ENCODE results near the gene MGAT4C.
"Not testable (repeated sequence)": the region's sequence is repeated elsewhere in the genome, so short reads cannot be mapped to it uniquely, and the experiment has no call there.

Gene MGAT4C

DNA sequence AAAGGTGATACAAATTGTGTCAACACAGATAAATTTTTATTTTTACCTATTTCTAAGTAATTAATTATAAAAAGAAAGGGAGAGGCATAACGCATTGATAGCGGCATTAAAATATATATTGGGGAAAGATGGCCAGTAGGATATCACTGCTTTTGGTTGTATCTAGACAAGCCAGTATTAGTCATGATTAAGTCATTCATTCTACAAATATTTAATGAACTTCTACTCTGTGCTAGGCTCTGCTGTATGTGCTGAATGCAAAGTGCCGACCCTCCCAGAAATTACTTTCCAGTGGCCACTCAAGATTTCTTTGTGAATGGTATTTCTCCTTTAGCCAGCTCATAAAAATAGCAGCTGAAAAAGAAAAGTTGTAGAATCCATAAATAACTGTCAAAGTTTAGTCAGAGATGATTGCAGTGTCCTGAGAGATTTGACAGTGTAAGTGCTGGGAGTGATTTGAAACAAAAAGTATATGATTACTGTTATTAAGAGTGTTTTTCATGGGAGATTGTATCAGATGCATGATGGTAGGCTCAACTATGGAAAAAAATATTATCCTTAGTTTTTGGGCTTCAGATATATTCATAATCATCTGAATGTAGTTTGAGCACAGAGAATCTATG lies 133.2 kb downstream of the MGAT4C start:
- DNase-seq = no peak

DNA sequence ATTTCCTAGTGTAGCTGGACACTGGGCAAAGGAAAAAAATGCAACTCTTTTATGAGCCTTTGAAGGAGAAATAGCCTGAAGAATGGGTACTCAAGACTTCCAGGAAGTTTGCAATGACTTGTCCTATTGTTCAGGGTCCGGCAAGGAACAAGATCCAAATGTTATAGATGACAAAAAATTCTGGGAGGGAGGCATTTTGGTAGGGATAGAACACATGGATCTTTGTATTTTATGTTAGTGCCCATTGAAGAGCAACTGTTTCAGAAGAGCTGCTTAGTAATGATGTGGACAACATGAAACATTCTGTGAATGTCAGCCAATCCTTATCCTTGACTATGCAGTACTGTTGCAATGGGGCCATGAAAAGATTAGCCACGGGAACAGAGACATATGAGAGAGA lies 138.0 kb downstream of the MGAT4C start:
- DNase-seq = no peak

DNA sequence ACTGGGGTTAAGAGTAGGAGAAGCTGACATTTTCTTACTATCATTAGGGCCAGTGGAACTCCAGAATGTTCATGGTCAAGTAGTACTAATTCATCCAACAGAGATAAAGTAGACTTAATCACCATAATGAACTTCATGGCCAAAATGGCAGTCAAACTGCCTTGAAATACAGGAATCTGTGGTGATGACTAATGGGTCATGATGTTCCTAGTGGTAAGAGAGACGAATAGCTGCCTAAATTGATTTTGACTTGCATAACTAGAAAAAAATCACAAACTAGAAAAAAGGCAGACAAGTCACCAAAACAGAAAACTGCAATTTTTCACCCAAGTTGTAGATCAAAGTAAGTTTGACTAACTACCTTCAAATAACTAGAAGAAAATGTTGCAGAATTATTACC lies 138.5 kb downstream of the MGAT4C start:
- DNase-seq = no peak

DNA sequence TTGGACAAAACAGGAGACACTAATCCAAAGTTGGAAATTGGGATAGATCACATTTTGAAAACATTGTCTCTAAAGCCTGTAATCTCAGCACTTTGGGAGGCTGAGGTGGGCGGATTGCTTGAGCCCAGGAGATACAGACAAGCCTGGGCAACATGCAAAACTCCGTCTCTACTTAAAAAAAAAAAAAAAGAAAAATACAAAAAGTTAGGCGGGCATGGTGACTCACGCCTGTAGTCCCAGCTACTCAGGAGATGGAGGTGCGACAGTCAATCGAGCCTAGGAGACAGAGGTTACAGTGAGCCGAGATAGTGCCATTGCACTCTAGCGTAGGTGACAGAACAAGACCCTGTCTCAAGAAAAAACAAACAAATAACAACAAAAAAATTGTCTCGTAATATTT lies 152.1 kb downstream of the MGAT4C start:
- DNase-seq = no peak

DNA sequence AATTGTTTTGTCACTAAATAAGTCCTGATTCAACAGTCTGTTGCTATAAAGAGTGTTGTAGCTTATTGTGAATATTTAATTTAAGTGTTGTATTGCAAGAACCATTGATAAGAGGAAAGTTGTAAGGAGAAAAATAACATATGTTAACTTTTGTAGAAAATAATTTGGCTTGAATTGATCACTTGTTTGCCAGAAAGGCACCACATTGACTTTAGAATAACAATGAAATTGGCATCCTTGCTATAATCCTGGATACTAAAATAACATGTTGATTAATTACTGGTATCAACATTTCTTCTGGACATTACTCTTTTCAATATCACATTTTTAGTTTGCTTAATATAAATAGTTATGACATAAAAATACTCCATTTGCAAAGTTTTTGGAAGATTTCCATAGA lies 159.0 kb downstream of the MGAT4C start:
- no peak for DNase-seq

DNA sequence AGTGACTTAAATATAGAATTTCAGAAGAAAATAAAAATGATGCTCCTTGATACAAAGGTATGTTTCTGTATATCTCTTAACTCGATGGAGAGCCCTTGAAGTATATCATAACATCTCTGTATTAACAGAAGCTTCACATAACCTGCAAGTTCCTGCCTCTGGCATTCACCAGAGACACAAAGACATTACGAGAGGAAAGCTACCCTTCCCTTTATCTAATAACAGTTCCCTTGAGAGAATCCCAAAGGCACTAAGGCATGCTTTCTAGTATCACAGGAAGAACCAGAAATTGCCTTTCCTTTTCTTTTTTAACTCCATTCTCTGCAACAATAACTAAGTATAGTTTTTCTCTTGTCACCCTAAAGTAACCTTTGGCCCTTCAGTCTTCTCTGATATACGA lies 164.5 kb downstream of the MGAT4C start:
- no peak for DNase-seq

DNA sequence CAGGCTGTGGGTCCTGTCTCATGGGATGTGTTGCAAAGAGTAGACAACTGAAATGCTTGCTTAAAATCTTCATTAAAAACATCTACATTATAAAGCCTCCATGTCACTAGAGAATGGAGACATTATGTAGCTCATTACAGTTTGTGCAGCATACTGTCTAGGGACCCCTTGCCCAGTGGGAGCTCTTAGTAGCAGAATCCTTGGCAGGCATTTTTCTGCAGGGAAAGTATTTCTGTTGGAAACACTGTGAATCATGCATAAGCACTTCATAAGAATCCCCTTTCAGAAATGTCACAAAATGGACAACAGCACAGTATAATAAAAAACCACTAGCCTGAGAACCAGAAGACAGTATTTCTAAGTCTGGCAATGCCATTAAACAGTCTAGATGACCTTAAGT lies 174.3 kb downstream of the MGAT4C start:
- DNase-seq = no peak

DNA sequence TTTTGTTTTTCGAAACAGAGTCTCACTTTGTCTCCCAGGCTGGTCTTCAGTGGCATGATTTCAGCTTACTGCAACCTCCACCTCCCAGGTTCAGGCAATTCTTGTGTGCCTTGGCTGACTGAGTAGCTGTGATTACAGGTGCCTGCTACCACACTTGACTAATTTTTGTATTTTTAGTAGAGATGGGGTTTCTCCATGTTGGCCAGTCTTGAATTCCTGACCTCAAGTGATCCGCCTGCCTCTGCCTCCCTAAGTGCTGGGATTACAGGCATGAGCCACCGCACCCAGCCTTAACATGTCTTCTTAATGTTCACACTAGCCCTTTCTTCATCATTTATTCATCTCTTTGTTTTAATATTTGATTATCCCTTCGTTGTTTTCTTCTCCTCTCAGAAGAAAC lies 197.1 kb downstream of the MGAT4C start:
- DNase-seq = not testable (repeated sequence)

DNA sequence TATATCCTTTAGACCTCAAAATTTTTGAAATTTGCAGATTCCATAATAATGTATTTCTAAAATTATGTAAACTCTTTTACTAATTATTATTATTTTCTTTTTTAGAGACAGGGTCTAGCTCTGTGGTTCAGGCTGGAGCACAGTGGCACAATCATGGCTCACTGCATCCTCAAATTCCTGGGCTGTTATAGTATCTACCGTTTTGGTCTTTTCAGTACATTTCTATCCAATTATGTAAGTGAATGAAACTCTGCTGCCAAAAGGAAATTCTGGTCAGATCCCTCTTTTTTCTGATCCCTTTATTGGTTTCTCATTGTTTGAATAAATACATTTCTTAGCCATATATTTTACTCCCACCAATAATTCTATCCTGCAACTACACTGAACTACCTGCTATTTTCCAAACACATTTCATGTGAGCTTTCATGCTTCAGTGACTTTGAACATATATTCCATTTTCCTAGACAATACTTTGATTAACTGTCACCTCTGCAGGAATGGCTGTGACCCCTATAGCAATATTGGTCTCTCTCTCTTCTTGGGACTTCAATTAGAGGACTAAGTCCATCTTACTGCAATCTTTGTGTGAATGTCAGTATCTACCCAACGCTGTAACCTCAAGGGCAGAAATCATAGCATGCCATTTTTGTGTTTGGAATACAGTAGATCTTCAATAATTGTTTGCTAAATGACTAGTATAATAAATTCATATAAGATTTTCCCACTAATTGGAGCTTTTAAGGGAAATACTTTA lies 198.9 kb downstream of the MGAT4C start:
- no peak for DNase-seq

DNA sequence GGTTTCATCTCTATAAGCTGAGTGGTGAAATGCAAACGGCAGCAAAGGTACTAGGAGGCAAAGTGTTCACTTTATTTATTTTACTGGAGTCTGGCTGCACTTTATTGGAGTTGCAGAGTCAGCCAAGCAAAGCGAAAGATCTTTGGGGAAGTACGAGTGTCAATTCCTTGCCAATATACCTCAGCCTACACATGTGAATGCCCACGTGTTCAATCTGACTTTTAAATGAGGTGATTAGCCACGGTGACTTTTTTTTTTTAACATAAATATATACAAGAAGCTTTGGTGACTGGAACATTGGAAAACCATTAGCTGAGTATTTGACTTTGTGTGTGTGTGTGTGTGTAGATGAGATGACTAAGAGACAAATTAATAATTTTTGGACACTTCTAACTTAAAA lies 203.3 kb downstream of the MGAT4C start:
- DNase-seq = no peak

DNA sequence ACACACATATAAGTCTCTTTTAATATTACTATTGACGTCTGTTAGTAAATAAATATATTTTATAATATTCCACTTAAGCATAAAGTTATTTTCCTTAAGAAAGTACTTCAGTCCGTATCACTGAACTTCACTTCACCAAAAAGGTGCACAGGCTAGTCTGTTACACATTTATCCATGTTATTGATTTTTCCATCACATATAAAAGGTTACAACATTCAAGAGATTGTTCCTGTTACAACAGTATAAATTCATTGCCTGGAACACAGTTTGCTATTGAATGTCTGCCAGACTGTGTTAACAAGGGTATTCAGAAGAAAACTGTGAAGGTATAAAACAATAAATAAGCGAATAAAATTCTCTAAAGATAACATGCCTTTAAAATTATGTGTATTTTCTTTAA lies 206.2 kb downstream of the MGAT4C start:
- DNase-seq = no peak

DNA sequence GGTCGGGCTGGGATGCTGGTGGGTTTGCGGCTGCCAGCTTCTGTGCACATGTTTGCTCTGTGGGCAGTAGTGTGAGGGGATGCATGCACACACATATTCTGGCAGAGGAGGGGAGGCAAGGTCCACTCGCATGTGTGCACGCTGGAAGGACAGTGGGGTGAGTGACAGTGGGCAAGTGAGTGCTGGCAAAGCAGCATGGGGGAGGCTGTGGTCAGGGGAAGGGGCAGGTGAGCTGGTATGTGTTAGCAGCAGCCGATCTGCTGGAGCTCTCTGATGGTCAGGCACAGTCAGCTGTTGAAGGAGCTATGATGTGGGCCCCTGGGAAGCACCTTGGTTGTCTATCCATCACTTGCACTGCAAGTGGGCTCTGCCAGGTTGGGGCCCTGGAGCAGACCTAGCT lies 211.8 kb downstream of the MGAT4C start:
- DNase-seq = no peak

DNA sequence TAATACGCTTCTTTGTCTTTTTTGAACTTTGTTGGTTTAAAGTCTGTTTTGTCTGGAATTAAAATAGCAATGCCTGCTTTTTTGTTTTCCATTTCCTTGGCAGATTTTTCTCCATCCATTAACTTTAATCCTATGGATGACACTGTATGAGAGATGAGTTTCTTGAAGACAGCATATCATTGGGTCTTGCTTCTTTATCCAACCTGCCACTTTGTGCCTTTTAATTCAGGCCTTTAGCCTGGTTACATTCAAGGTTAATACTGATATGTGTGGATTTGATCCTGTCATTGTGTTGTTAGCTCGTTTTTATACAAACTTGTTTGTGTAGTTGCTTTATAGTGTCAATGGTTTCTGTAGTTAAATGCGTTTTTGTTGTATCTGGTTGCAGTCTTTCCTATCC lies 214.1 kb downstream of the MGAT4C start:
- DNase-seq = no peak

DNA sequence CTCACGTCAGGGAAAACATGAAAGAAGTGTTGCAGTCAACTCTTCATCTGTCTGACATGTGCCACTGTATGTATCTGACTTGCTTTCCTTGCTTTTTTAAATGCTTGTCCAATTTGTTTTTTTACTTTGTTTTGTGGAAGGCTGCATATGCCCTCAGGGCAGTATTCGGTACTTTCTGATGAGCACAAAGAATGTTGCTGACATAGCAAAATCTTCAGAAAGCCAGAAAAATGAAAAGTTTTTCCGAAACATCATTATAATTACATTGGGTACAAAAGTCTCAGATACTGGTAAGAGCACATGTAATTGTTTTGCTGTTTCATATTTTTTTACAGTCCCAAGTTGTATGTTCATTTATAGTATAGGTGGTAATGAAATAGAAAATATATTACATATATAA lies 237.8 kb downstream of the MGAT4C start:
- DNase-seq = no peak

DNA sequence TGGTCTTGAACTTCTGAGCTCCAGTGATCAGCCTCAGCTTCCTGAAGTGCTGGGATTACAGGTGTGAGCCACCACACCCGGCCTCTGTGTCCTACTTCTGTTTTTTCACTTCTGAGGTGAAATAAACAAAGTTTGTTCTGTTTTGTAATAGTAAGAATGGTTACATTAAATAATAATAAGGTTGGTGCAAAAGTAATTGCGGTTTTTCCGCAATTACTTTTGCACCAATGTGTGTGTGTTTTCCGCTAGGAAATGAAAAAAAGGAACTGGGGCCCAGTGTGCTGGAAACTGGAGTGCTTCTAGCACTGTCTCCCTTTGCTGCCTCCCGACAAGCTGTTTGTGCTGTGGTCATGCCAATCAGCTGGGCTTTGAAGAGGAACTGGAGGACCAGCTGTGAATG lies 241.2 kb downstream of the MGAT4C start:
- no peak for DNase-seq

DNA sequence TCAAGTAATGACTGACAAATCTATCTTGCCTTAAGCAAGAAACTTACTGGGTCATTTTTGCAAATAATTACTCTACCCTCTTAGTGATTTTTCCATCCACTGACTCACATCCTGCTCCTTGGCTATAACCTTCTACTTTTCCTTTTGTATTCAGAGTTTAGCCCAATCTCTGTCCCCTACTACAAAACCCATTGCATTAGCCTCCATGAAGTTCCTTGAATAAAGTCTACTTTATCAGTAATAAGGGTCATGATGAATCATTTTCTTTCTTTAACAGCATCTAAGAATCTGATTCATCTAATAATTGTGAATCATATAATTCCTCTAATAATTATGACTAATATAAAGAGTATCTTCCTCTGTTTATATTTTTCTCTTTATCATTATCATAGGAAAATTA lies 249.5 kb downstream of the MGAT4C start:
- no peak for DNase-seq

DNA sequence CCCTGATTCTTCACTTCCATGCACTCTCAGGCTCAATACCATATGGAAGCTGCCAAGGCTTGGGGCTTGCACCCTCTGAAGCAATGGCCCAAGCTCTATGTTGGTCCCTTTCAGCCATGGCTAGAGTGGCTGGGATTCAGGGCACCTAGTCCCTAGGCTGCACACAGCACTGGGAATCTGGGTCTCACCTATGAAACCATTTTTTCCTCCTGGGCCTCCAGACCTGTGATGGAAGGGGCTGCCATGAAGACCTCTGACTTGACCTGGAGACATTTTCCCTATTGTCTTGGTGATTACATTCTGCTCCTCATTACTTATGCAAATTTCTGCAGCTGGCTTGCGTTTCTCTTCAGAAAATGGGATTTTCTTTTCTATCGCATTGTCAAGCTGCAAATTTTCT lies 258.1 kb downstream of the MGAT4C start:
- DNase-seq = no peak

DNA sequence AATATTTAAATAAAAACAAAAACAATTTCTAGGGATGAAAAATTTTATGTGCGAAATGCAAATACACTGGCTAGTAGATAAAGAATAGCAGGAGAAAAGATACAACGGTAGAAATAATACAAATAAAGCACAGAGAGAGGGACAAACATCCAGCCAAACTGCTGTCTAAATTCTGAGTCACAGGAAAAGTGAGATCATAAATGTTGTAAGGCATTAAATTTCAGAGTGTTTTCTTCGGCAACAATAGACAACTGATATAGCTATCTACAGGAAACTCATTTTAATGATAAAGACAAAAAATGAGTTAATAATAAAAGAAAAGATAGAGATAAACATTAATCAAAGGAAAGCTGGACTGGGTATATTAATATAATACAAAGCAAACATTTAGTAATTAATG lies 259.9 kb downstream of the MGAT4C start:
- no peak for DNase-seq

DNA sequence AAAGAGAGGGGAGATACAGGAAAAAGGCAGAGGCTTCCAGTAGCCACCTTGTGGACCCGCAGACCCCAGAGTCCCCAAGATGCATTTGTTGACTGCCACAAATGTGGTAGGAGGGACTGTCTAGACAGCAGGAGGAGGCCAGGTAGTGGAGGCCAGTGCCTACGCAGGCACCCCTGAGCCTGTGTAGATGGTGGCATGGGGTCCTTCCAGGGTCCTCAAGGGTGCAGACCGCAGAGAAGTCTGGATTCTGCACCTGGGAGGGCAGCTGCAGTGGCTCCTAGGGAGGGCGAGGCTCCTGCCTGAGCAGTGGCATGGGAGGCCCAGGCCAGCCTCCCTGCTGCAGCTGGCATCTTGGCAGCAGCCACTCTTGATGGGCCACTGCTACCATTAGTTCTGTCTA lies 262.4 kb downstream of the MGAT4C start:
- no peak for DNase-seq

DNA sequence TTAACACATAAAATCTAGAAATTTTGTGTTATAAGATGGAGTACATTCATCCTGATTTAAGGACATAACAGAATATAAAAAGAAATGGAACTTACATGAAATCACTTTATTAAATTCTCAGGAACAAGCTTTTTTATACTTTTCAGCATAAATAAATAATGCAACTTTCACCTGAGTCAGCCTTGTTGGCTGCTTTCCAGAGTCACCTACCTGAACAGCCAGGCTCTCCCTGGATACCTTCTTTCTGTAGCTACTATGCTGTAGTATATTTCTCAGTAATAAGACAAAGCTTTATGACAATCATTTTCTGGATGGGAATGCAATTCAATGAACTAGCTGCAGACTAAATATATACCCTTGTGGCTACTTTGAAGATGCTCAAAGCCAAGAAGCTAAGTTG lies 270.2 kb downstream of the MGAT4C start:
- DNase-seq = no peak

DNA sequence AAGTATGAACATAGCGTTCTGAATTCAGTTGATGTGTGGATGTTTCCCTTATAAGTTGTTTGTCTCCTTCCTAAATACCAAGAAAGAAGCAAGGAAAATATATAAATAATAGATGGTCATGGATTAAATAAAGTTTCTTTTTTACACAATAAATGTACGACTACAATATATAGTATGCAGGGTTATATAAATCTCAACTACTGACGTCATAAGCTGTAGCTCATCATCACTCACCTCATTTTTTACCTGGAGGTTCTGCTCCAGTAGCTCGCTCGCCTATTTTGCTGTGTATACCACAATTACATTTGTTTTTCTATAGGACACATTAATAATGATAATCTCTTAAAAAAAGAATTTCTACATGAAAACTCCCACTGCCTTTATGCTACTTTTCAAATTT lies 272.6 kb downstream of the MGAT4C start:
- DNase-seq = no peak

DNA sequence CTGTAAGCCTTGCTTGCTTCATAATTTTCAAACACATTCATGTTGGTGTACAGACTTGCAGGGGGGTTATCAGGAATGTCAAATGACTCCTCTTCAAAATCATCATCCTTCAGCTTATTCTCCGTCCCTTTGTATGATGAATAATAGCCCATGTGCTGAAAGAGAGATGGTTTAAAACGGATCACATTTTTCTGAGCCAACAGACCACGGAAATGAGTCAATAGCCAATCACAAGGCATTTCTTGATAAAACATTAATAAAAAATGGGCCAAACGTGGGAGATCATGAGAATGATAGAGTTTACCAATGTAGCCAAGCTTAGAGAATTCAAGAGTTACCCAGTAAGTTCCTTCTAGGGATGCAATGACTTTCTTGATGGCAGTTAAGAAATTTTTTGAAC lies 276.6 kb downstream of the MGAT4C start:
- no peak for DNase-seq

DNA sequence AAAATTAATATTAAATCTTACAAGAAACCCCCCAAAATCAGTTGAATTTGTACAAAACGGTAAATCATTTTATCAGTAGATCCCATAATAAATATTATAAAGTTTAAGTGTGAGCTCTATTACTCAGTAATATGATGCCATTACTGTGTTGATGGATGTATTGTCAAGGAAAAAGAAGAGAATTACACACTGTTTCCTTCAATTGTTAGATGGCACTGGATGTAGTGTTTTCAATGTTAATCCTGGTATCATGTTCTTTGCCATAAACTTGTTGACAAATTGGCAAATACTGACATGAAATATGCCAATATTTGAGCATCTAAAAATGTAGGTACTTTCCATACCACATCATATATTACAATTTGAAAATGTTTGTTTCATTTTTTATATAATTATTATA lies 280.5 kb downstream of the MGAT4C start:
- DNase-seq = no peak

DNA sequence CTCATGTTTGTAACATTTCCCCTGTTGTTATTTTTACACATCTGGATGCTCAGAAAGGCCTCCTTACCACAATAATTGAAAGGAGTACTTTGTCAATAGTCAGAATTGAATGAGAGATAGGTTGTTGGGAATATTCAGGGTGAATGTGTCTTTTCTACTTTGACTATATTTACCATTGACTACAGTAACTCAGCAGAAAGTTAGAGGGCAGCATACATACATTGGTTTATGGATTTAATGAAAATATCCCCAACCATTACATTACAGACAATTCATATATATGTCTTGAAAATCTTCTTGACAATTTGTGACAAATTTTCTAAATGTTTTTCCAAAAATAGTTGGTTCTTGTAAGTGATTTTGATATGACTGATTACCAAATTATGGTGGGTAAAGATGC lies 284.4 kb downstream of the MGAT4C start:
- DNase-seq = no peak

DNA sequence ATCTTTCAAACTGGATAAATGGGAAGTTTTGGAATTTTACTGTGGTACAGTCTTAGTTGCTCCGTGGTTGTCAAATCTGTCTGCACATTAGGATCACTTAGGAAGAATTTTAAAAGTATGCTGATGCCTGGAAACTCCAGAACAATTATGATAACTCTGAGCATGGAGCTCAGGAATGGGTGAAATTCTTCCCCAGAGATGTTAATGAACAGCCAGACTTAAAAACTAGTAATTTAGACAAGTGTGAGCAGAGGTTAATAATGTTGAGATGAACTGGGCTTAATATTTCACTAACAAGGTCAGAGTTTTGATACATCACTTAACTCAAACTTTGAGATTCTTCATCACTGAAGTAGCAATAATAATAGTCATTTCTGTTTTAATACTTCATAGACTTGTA lies 287.6 kb downstream of the MGAT4C start:
- DNase-seq = no peak
